Smooth muscle cell (in vitro differentiated cells): Measurements from ENCODE around the gene CARM1. TPM values are rescaled to one million over a fixed set of nuclear protein-coding genes. Genes with fewer than 3 reads are reported as not detected.

Experiments
- DNase-seq: peaks from one replicate; lab custom pipeline; 2025; ENCODE audit not compliant: unreplicated experiment; lab: John Stamatoyannopoulos, UW
- H2AFZ ChIP-seq: fragments of 200-600 bp; sonication (generic); 2 replicates; pipeline ENCODE4 v1.6.0; 2016; ENCODE audit warnings: antibody characterized with exemption, low read depth, mild to moderate bottlenecking
- H3F3A ChIP-seq: fragments of 200-600 bp; sonication (generic); 2 replicates; pipeline ENCODE4 v1.6.0; 2017; ENCODE audit warnings: antibody characterized with exemption, low read depth
- H3K27ac ChIP-seq: fragments of 200-600 bp; sonication (generic); 2 replicates; pipeline ENCODE4 v1.5.1; 2016; ENCODE audit warnings: low read depth, mild to moderate bottlenecking
- H3K27me3 ChIP-seq: fragments of 200-600 bp; sonication (generic); 2 replicates; pipeline ENCODE4 v1.6.1; 2016; ENCODE audit warnings: low read depth, mild to moderate bottlenecking
- H3K36me3 ChIP-seq: fragments of 200-600 bp; sonication (generic); 2 replicates; pipeline ENCODE4 v1.5.1; 2016; ENCODE audit warnings: low read depth
- H3K4me1 ChIP-seq: fragments of 200-600 bp; sonication (generic); 2 replicates; pipeline ENCODE4 v1.5.1; 2016; ENCODE audit warnings: low read depth
- H3K4me2 ChIP-seq: fragments of 200-600 bp; sonication (generic); 2 replicates; pipeline ENCODE4 v1.6.0; 2016; ENCODE audit warnings: mild to moderate bottlenecking
- H3K4me3 ChIP-seq: fragments of 200-600 bp; sonication (generic); 2 replicates; pipeline ENCODE4 v1.5.1; 2016; ENCODE audit warnings: mild to moderate bottlenecking
- H3K79me2 ChIP-seq: fragments of 200-600 bp; sonication (generic); 2 replicates; pipeline ENCODE4 v1.6.0; 2016; ENCODE audit warnings: low read depth, mild to moderate bottlenecking
- H3K9ac ChIP-seq: fragments of 200-600 bp; sonication (generic); 2 replicates; pipeline ENCODE4 v1.6.0; 2016; ENCODE audit warnings: low read depth
- H3K9me3 ChIP-seq: fragments of 200-600 bp; sonication (generic); replicated peaks from 2 replicates; pipeline ENCODE4 v1.5.1; 2016; ENCODE audit warnings: low read depth
- H4K20me1 ChIP-seq: fragments of 200-600 bp; sonication (generic); 2 replicates; pipeline ENCODE4 v1.6.0; 2016; ENCODE audit warnings: low read depth
- CTCF ChIP-seq: fragments of 200-600 bp; sonication (generic); IDR thresholded peaks from 2 replicates; pipeline ENCODE4 v1.5.1; 2017; ENCODE audit warnings: borderline replicate concordance, mild to moderate bottlenecking, antibody characterized with exemption; ENCODE audit not compliant: insufficient read depth, poor library complexity, severe bottlenecking
- WGBS: methylation state at CpG from one replicate; pipeline ENCODE4 v1.1.7; 2016; ENCODE audit warnings: low lambda C conversion rate; 5-methylcytosine and 5-hydroxymethylcytosine counted together
- polyA plus RNA-seq: library from polyadenylated mRNA; unstranded; fragments of >200 nt; fragmentation: Nextera tagmentation; extraction: Ambion mirVana; gene quantifications from 2 replicates; pipeline ENCODE4 v1.2.1, GENCODE V29; 2016
- total RNA-seq: library from RNA; depleted of rRNA; stranded (reverse); fragments of >200 nt; gene quantifications from 2 replicates; pipeline ENCODE4 v1.2.3, GENCODE V29; 2014

Gene CARM1
- total and polyA plus RNA-seq, 2 experiments from 2014 or later = 22.7 to 39.3 TPM

GRCh38 chr19:10889880-10890279 is 18.5 kb downstream of the CARM1 start:
- no peak for TF ChIP-seq CTCF
- no peak overlapping the region for H3K4me2 ChIP-seq
- no peak overlapping the region for H3K27ac ChIP-seq
- no peak overlapping the region for H2AFZ ChIP-seq
- H4K20me1 ChIP-seq = peaks cover 98% of the 10 kb centered on the region
- H3K4me3 ChIP-seq = no peak overlapping the region
- peaks cover 32% of the 10 kb centered on the region for H3K4me1 ChIP-seq
- no peaks in the 10 kb centered on the region for H3K27me3 ChIP-seq
- WGBS = 96% methylated on average over 4 of the region's 4 CpGs
- no peaks in the 10 kb centered on the region for H3K9me3 ChIP-seq
- H3K79me2 ChIP-seq = peaks cover 87% of the 10 kb centered on the region
- no peak for DNase-seq
- H3K36me3 ChIP-seq = no peaks in the 10 kb centered on the region
- peaks cover 10% of the 10 kb centered on the region for H3F3A ChIP-seq
- H3K9ac ChIP-seq = no peak overlapping the region

GRCh38 chr19:10891405-10892086 is 20.2 kb downstream of the CARM1 start:
- no peak overlapping the region for H3K9ac ChIP-seq
- H3K36me3 ChIP-seq = no peaks in the 10 kb centered on the region
- peaks cover 90% of the 10 kb centered on the region for H3K79me2 ChIP-seq
- peak overlapping the region; percentile 63 for H3K27ac ChIP-seq
- no peak overlapping the region for H2AFZ ChIP-seq
- peaks cover 24% of the 10 kb centered on the region for H3K4me1 ChIP-seq
- no peaks in the 10 kb centered on the region for H3K9me3 ChIP-seq
- H3K4me2 ChIP-seq = no peak overlapping the region
- peaks cover 3% of the 10 kb centered on the region for H3F3A ChIP-seq
- no peaks in the 10 kb centered on the region for H3K27me3 ChIP-seq
- 74% methylated on average over 21 of the region's 21 CpGs for WGBS
- DNase-seq = no peak
- peaks cover 98% of the 10 kb centered on the region for H4K20me1 ChIP-seq
- H3K4me3 ChIP-seq = no peak overlapping the region
- no peak for TF ChIP-seq CTCF

GRCh38 chr19:10892256-10892655 is 20.9 kb downstream of the CARM1 start:
- Histone ChIP-seq H3K36me3 (no peaks in the 10 kb centered on the region), H3K4me1 (peaks cover 23% of the 10 kb centered on the region), H2AFZ (no peak overlapping the region), H3K9me3 (no peaks in the 10 kb centered on the region), H3K4me2 (no peak overlapping the region), H3F3A (peaks cover under 1% of the 10 kb centered on the region), H3K9ac (no peak overlapping the region), H3K27ac (no peak overlapping the region), H3K79me2 (peaks cover 88% of the 10 kb centered on the region), H4K20me1 (peaks cover 98% of the 10 kb centered on the region), H3K27me3 (no peaks in the 10 kb centered on the region), H3K4me3 (no peak overlapping the region)
- DNase-seq = no peak
- no peak for TF ChIP-seq CTCF
- WGBS = 88% methylated on average over 13 of the region's 13 CpGs

GRCh38 chr19:10894911-10895213 is 23.5 kb downstream of the CARM1 start:
- H3K27me3 ChIP-seq = no peaks in the 10 kb centered on the region
- peaks cover 97% of the 10 kb centered on the region for H4K20me1 ChIP-seq
- H3K9me3 ChIP-seq = no peaks in the 10 kb centered on the region
- peaks cover 85% of the 10 kb centered on the region for H3K79me2 ChIP-seq
- no peak overlapping the region for H2AFZ ChIP-seq
- no peak overlapping the region for H3K27ac ChIP-seq
- peaks cover 6% of the 10 kb centered on the region for H3K4me1 ChIP-seq
- H3K4me3 ChIP-seq = no peak overlapping the region
- no peak overlapping the region for H3K4me2 ChIP-seq
- H3F3A ChIP-seq = no peaks in the 10 kb centered on the region
- no peak for DNase-seq
- H3K36me3 ChIP-seq = no peaks in the 10 kb centered on the region
- 93% methylated on average over 7 of the region's 7 CpGs for WGBS
- TF ChIP-seq CTCF = no peak
- no peak overlapping the region for H3K9ac ChIP-seq
